Left lung (tissue), 10 donors: Measurements from ENCODE around the gene TUBB4B. TPM values are rescaled to one million over a fixed set of nuclear protein-coding genes. Genes with fewer than 3 reads are reported as not detected.

Experiments used
- ATAC-seq: fragments of 200-7000 bp; cut with Tn5 transposase; one replicate; pipeline ENCODE4 v1.9.1; 2020; ENCODE audit warnings: moderate library complexity
- DNase-seq, 4 donors: peaks; one replicate each; pipeline ENCODE4 v3.0.0-alpha.2; 2013 to 2020
- H3K27ac ChIP-seq, 2 donors: fragments of 200-600 bp; sonication (generic) in 1 of 2; one replicate each; pipeline versions ENCODE4 v1.5.0 to v1.8.0; 2020 to 2021
- H3K27me3 ChIP-seq, 2 donors: fragments of 200-600 bp; sonication (generic) in 1 of 2; one replicate each; pipeline versions ENCODE4 v1.5.0 to v1.8.0; 2020 to 2021
- H3K36me3 ChIP-seq, 2 donors: fragments of 200-600 bp; sonication (generic) in 1 of 2; one replicate each; pipeline versions ENCODE4 v1.5.0 to v1.8.0; 2020 to 2021
- H3K4me1 ChIP-seq, 2 donors: fragments of 200-600 bp; one replicate each; pipeline ENCODE4 v1.8.0; 2021
- H3K4me3 ChIP-seq, 2 donors: fragments of 200-600 bp; sonication (generic) in 1 of 2; one replicate each; pipeline versions ENCODE4 v1.5.0 to v1.8.0; 2020 to 2021; ENCODE audit warnings: mild to moderate bottlenecking in 1 of 2
- H3K9me3 ChIP-seq, 2 donors: fragments of 200-600 bp; sonication (generic) in 1 of 2; one replicate each; pipeline versions ENCODE4 v1.5.0 to v1.8.0; 2020 to 2021
- CTCF ChIP-seq, 2 donors: fragments of 200-600 bp; sonication (generic) in 1 of 2; IDR thresholded peaks; one replicate each; pipeline versions ENCODE4 v1.5.0 to v1.8.0; 2021; ENCODE audit warnings: antibody characterized with exemption in 2 of 2
- intact Hi-C, 2 donors: fragments of 100-400 bp; cut with DNase I; formaldehyde crosslinking; loops; one replicate each; pipeline versions ENCODE4 v1.11.2 to v1.14.2; 2022
- polyA plus RNA-seq, 6 donors: library from polyadenylated mRNA; unstranded; fragments of 120-200 nt; gene quantifications; one replicate each; pipeline ENCODE4 v1.2.1, GENCODE V29; 2013; ENCODE audit not compliant: insufficient read length in 6 of 6
- total RNA-seq, 2 donors: library from RNA; stranded (reverse); fragmentation: NEBNext Ultra II Directional; extraction: Animal tissue kit (Norgen Biotek cat#: 25700); gene quantifications; one replicate each; pipeline ENCODE4 v1.2.1, GENCODE V29; 2021
- donor health status: DM: no; HTN: yes; CAD: no.
- donor health status: DM: no; HTN: no; CAD: no.

The TUBB4B gene
- total and polyA plus RNA-seq, 8 donors, result 196 to 337 (median 248) TPM

GRCh38 chr9:137251194-137251461, 10.0 kb downstream of the TUBB4B start, which contains the start of gene STPG3:
Gene STPG3, plus strand, starts transcription at chr9:137251286. Its CDS starts 1 bp downstream, at chr9:137251287.
- H3K4me1 ChIP-seq, result peaks cover 15% of the 10 kb centered on the region in 2 donors
- ATAC-seq (no peak), DNase-seq (no peak)
- H3K36me3 ChIP-seq, result no peaks in the 10 kb centered on the region
- no peak within 1 kb of the TSS for H3K4me3 ChIP-seq
- no peak for TF ChIP-seq CTCF (IDR thresholded peaks at IDR 0.05)
- no peaks in the 10 kb centered on the region for H3K27me3 ChIP-seq
- no peak within 1 kb of the TSS for H3K27ac ChIP-seq
- no peaks in the 10 kb centered on the region for H3K9me3 ChIP-seq
- intact Hi-C loops, result no loop called here

GRCh38 chr9:137251490-137252268, 10.6 kb downstream of the TUBB4B start:
- DNase-seq (no peak), ATAC-seq (no peak)
- intact Hi-C loops, result no loop called here
- Histone ChIP-seq H3K9me3 (no peaks in the 10 kb centered on the region), H3K4me1 (peaks cover 20 to 21% of the 10 kb centered on the region in 2 donors), H3K4me3 (no peak overlapping the region), H3K27me3 (no peaks in the 10 kb centered on the region), H3K36me3 (peaks cover 0 to 4% of the 10 kb centered on the region in 2 donors), H3K27ac (no peak overlapping the region)
- no peak for TF ChIP-seq CTCF (IDR thresholded peaks at IDR 0.05)

GRCh38 chr9:137252555-137253506, 11.7 kb downstream of the TUBB4B start:
- no peak for ATAC-seq
- Histone ChIP-seq H3K4me1 (peaks cover 13 to 28% of the 10 kb centered on the region in 2 donors), H3K36me3 (peaks cover 0 to 12% of the 10 kb centered on the region in 2 donors), H3K4me3 (no peak overlapping the region), H3K27ac (no peak overlapping the region), H3K27me3 (no peaks in the 10 kb centered on the region), H3K9me3 (no peaks in the 10 kb centered on the region)
- no peak for TF ChIP-seq CTCF (IDR thresholded peaks at IDR 0.05)
- intact Hi-C loops, result no loop called here
- DNase-seq, result peak in 1 of 4 donors; percentile 32

- Histone ChIP-seq H3K4me3 (peak overlapping the region; percentile 98 to 99), H3K27me3 (no peaks in the 10 kb centered on the region), H3K9me3 (no peaks in the 10 kb centered on the region), H3K36me3 (peaks cover 0 to 22% of the 10 kb centered on the region in 2 donors), H3K27ac (peak overlapping the region in 1 of 2 donors; percentile 83), H3K4me1 (peaks cover 13 to 28% of the 10 kb centered on the region in 2 donors)
- ATAC-seq, result peak; percentile 1
- TF ChIP-seq CTCF (IDR thresholded peaks at IDR 0.05), result no peak
- DNase-seq, result no peak
- intact Hi-C loops, result no loop called here
Measured at GRCh38 chr9:137253717-137254623, 12.9 kb downstream of the TUBB4B start.
